ENCODE measurements around the gene NPAT. TPM values are rescaled to one million over a fixed set of nuclear protein-coding genes. Genes with fewer than 3 reads are reported as not detected.

Gene NPAT
- total RNA-seq, 1 donor from 2014 or later, result 8.4 TPM

DNA sequence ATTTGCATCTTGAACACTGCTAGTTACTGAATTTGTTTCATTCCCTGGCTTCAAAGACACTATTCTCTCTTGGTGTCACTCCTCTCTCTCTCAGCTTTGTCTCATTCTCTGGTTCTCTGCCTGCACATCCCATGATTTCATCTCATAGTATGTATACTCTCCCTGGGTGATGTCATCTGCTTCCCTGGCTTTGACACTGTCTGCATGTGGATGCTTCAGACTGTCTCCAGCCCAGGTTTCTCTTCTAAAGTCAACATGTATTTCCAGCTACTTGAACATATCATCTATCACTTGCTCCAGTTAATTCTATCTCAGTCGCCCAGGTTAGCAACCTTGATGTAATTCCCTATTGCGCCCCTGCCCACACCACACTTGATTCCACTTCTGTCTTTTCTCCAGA, 110.4 kb downstream of the NPAT start:
- H3K9ac ChIP-seq (ENCODE audit: low read depth in 1 of 3, low read length in 3 of 3), result no peak overlapping the region
- peaks cover 14 to 18% (median 16%) of the 10 kb centered on the region in 3 donors for H3K4me1 ChIP-seq (ENCODE audit: control insufficient read depth in 3 of 3, insufficient read depth in 3 of 3, low read length in 3 of 3)
- H3K9me3 ChIP-seq (ENCODE audit: control insufficient read depth in 3 of 3, low read length in 3 of 3), result no peaks in the 10 kb centered on the region
- no peaks in the 10 kb centered on the region for H3K27me3 ChIP-seq (ENCODE audit: control insufficient read depth in 3 of 3, insufficient read depth in 3 of 3, low read length in 3 of 3)
- H3K4me3 ChIP-seq (ENCODE audit: low read length in 3 of 3), result no peak overlapping the region
- no peaks in the 10 kb centered on the region for H3K36me3 ChIP-seq (ENCODE audit: control insufficient read depth in 3 of 3, insufficient read depth in 3 of 3, low read length in 3 of 3)
- no peak overlapping the region for H3K27ac ChIP-seq (ENCODE audit: low read depth, low read length)

GRCh38 chr11:108111126-108111525, 111.3 kb downstream of the NPAT start:
- H3K9ac ChIP-seq (ENCODE audit: low read depth in 1 of 3, low read length in 3 of 3), result no peak overlapping the region
- no peak overlapping the region for H3K4me3 ChIP-seq (ENCODE audit: low read length in 3 of 3)
- no peaks in the 10 kb centered on the region for H3K36me3 ChIP-seq (ENCODE audit: control insufficient read depth in 3 of 3, insufficient read depth in 3 of 3, low read length in 3 of 3)
- H3K27me3 ChIP-seq (ENCODE audit: control insufficient read depth in 3 of 3, insufficient read depth in 3 of 3, low read length in 3 of 3), result no peaks in the 10 kb centered on the region
- H3K9me3 ChIP-seq (ENCODE audit: control insufficient read depth in 3 of 3, low read length in 3 of 3), result no peaks in the 10 kb centered on the region
- peaks cover 13 to 16% (median 14%) of the 10 kb centered on the region in 3 donors for H3K4me1 ChIP-seq (ENCODE audit: control insufficient read depth in 3 of 3, insufficient read depth in 3 of 3, low read length in 3 of 3)
- no peak overlapping the region for H3K27ac ChIP-seq (ENCODE audit: low read depth, low read length)

Small RNAs within 50 kb of the gene (small RNA-seq; reads per million reads assigned to genes)
- gene RF00019, result not detected

Other genes with a start within 250 kb of the NPAT start
- 36.0 TPM for gene CUL5, start 213.7 kb downstream of the NPAT start, total RNA-seq
- 112 TPM for gene ACAT1, start 101.1 kb downstream of the NPAT start, total RNA-seq
- gene ATM, start 429 bp upstream of the NPAT start, total RNA-seq, result 68.9 TPM
- 1.0 TPM for gene C11orf65, start 244.9 kb upstream of the NPAT start, total RNA-seq